Breast epithelium (tissue), 4 donors: ENCODE measurements around the gene TRMT6. TPM values are rescaled to one million over a fixed set of nuclear protein-coding genes. Genes with fewer than 3 reads are reported as not detected.

Source experiments
- DNase-seq, 2 donors: peaks; one replicate each; pipeline ENCODE4 v3.0.0-alpha.2; 2019; ENCODE audit warnings: low spot score in 2 of 2
- H3K27ac ChIP-seq, 2 donors: fragments of 200-600 bp; sonication (generic) in 1 of 2; one replicate each; pipeline ENCODE4 v1.5.1; 2016 to 2019; ENCODE audit warnings: mild to moderate bottlenecking in 1 of 2
- H3K27me3 ChIP-seq, 2 donors: fragments of 200-600 bp; sonication (generic) in 1 of 2; one replicate each; pipeline versions ENCODE4 v1.5.1 to v1.6.0; 2017 to 2019; ENCODE audit warnings: control low read depth in 1 of 2, mild to moderate bottlenecking in 1 of 2
- H3K36me3 ChIP-seq: fragments of 200-600 bp; one replicate; pipeline ENCODE4 v1.5.1; 2019
- H3K4me1 ChIP-seq, 2 donors: fragments of 200-600 bp; sonication (generic); one replicate each; pipeline ENCODE4 v1.5.1; 2016 to 2019; ENCODE audit warnings: control low read depth in 1 of 2
- H3K4me3 ChIP-seq, 3 donors: fragments of 200-600 bp; sonication (generic); 1 replicate in 2 of 3; 2 replicates in 1 of 3; pipeline ENCODE4 v1.5.1; 2016 to 2019; ENCODE audit warnings: mild to moderate bottlenecking in 3 of 3, moderate library complexity in 2 of 3
- H3K9me3 ChIP-seq, 2 donors: fragments of 200-600 bp; sonication (generic) in 1 of 2; one replicate each; pipeline ENCODE4 v1.5.1; 2016 to 2019; ENCODE audit warnings: control low read depth in 1 of 2
- CTCF ChIP-seq, 3 donors: fragments of 450-650 bp; IDR thresholded peaks; one replicate each; pipeline ENCODE4 v1.5.1; 2016 to 2017; ENCODE audit warnings: antibody characterized with exemption in 3 of 3, mild to moderate bottlenecking in 3 of 3, moderate library complexity in 3 of 3
- POLR2A ChIP-seq: fragments of 450-650 bp; IDR thresholded peaks from one replicate; pipeline ENCODE4 v1.6.1; 2016; ENCODE audit warnings: antibody characterized with exemption, mild to moderate bottlenecking, moderate library complexity
- POLR2AphosphoS5 ChIP-seq, 3 donors: sonication (generic); formaldehyde crosslinking; IDR thresholded peaks; one replicate each; pipeline ENCODE4 v1.6.1; 2017; ENCODE audit warnings: antibody characterized with exemption in 3 of 3
- intact Hi-C: fragments of 100-400 bp; cut with DNase I; formaldehyde crosslinking; loops from one replicate; pipeline ENCODE4 v1.15.1; 2023; ENCODE audit warnings: low total_unique reads
- total RNA-seq, 3 donors: library from RNA; depleted of rRNA; stranded (reverse); fragments of >200 nt; gene quantifications; one replicate each; pipeline ENCODE4 v1.1.0, GENCODE V29; 2016

Gene TRMT6
- total RNA-seq, 3 donors from 2014 or later = 10.1 to 13.4 (median 11.1) TPM

- intact Hi-C loops = no loop called here
- TF ChIP-seq CTCF (IDR thresholded peaks at IDR 0.05) (no peak), POLR2AphosphoS5 (IDR thresholded peaks at IDR 0.05) (no peak), POLR2A (no peak)
- no peak overlapping the region for H3K4me3 ChIP-seq
- no peaks in the 10 kb centered on the region for H3K27me3 ChIP-seq
- H3K4me1 ChIP-seq = no peaks in the 10 kb centered on the region
- no peak for DNase-seq
- H3K27ac ChIP-seq = no peak overlapping the region
- H3K36me3 ChIP-seq = no peaks in the 10 kb centered on the region
- no peaks in the 10 kb centered on the region for H3K9me3 ChIP-seq
Observed at GRCh38 chr20:5936238-5936637, 14.1 kb downstream of the TRMT6 start.

DNA sequence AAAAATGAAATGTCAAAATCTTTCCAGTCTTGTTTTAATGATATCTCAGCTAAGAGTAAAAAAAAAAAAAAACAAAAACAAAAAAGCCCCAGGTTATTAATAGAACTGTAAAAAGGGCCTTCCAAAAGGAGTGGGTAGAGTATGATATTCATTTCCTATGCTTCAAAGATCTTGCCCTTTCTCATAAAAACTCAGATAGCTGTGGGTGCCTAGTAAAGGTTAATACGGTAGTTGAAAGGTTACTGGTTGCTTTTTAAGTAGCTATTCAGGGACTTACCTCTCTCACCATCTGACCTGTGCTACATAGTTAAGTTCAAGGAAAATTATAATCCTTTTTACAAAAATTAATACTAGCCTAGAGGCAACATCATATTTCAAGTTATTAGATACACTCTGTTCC lies 14.9 kb downstream of the TRMT6 start:
- Histone ChIP-seq H3K27me3 (no peaks in the 10 kb centered on the region), H3K36me3 (no peaks in the 10 kb centered on the region), H3K27ac (no peak overlapping the region), H3K4me3 (no peak overlapping the region), H3K9me3 (no peaks in the 10 kb centered on the region), H3K4me1 (no peaks in the 10 kb centered on the region)
- intact Hi-C loops = no loop called here
- TF ChIP-seq POLR2AphosphoS5 (IDR thresholded peaks at IDR 0.05) (no peak), CTCF (IDR thresholded peaks at IDR 0.05) (no peak), POLR2A (no peak)
- no peak for DNase-seq

- Histone ChIP-seq H3K27ac (no peak overlapping the region), H3K4me1 (no peaks in the 10 kb centered on the region), H3K9me3 (no peaks in the 10 kb centered on the region), H3K27me3 (peaks cover 0 to 4% of the 10 kb centered on the region in 2 donors), H3K36me3 (no peaks in the 10 kb centered on the region), H3K4me3 (no peak overlapping the region)
- no peak for TF ChIP-seq POLR2AphosphoS5 (IDR thresholded peaks at IDR 0.05)
- TF ChIP-seq CTCF (IDR thresholded peaks at IDR 0.05) = no peak
- TF ChIP-seq POLR2A = no peak
- intact Hi-C loops = loop anchor here (5.0 kb wide), 1 partner anchor 793 kb away; no protein-coding TSS in a partner anchor
- no peak for DNase-seq
Observed at GRCh38 chr20:5933802-5934436, 16.4 kb downstream of the TRMT6 start.

DNA sequence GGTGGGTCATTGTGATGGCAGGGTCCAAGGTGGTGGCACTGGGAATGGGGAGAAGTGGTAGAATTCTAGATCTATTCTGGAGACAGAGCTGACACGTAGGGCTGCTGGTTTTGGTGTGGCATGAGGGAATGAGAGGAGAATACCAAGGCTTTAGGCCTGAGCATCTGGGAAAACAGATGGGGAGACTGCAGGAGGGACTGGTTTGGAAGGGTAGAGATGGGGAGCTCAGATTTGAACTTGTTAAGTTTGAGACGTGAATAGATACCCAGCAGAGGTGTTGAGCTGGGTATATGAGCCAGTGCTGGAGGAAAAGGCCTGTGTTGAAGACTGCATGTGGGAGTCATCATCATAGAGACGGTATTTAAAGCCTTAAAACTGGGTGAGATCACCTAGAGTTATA lies 17.5 kb downstream of the TRMT6 start:
- Histone ChIP-seq H3K27ac (no peak overlapping the region), H3K9me3 (no peaks in the 10 kb centered on the region), H3K4me1 (no peaks in the 10 kb centered on the region), H3K4me3 (no peak overlapping the region), H3K27me3 (peaks cover 0 to 4% of the 10 kb centered on the region in 2 donors), H3K36me3 (no peaks in the 10 kb centered on the region)
- TF ChIP-seq POLR2AphosphoS5 (IDR thresholded peaks at IDR 0.05) (no peak), POLR2A (no peak)
- intact Hi-C loops = loop anchor here (5.0 kb wide), 1 partner anchor 795 kb away; no protein-coding TSS in a partner anchor
- no peak for DNase-seq

GRCh38 chr20:5931411-5931810 lies 18.9 kb downstream of the TRMT6 start:
- Histone ChIP-seq H3K27ac (no peak overlapping the region), H3K36me3 (no peaks in the 10 kb centered on the region), H3K9me3 (no peaks in the 10 kb centered on the region), H3K27me3 (peaks cover 0 to 4% of the 10 kb centered on the region in 2 donors), H3K4me1 (no peaks in the 10 kb centered on the region), H3K4me3 (no peak overlapping the region)
- DNase-seq = no peak
- no peak for TF ChIP-seq CTCF (IDR thresholded peaks at IDR 0.05)
- TF ChIP-seq POLR2A = no peak
- no peak for TF ChIP-seq POLR2AphosphoS5 (IDR thresholded peaks at IDR 0.05)
- intact Hi-C loops = loop anchor here (5.0 kb wide), 1 partner anchor 796 kb away; no protein-coding TSS in a partner anchor
